Left lung (tissue), 10 donors: ENCODE results near the gene ARPP19. TPM values are rescaled to one million over a fixed set of nuclear protein-coding genes. Genes with fewer than 3 reads are reported as not detected.

ENCODE experiments used
- ATAC-seq: fragments of 200-7000 bp; cut with Tn5 transposase; one replicate; pipeline ENCODE4 v1.9.1; 2020; ENCODE audit warnings: moderate library complexity
- DNase-seq, 4 donors: peaks; one replicate each; pipeline ENCODE4 v3.0.0-alpha.2; 2013 to 2020
- H3K27ac ChIP-seq, 2 donors: fragments of 200-600 bp; sonication (generic) in 1 of 2; one replicate each; pipeline versions ENCODE4 v1.5.0 to v1.8.0; 2020 to 2021
- H3K27me3 ChIP-seq, 2 donors: fragments of 200-600 bp; sonication (generic) in 1 of 2; one replicate each; pipeline versions ENCODE4 v1.5.0 to v1.8.0; 2020 to 2021
- H3K36me3 ChIP-seq, 2 donors: fragments of 200-600 bp; sonication (generic) in 1 of 2; one replicate each; pipeline versions ENCODE4 v1.5.0 to v1.8.0; 2020 to 2021
- H3K4me1 ChIP-seq, 2 donors: fragments of 200-600 bp; one replicate each; pipeline ENCODE4 v1.8.0; 2021
- H3K4me3 ChIP-seq, 2 donors: fragments of 200-600 bp; sonication (generic) in 1 of 2; one replicate each; pipeline versions ENCODE4 v1.5.0 to v1.8.0; 2020 to 2021; ENCODE audit warnings: mild to moderate bottlenecking in 1 of 2
- H3K9me3 ChIP-seq, 2 donors: fragments of 200-600 bp; sonication (generic) in 1 of 2; one replicate each; pipeline versions ENCODE4 v1.5.0 to v1.8.0; 2020 to 2021
- intact Hi-C, 2 donors: fragments of 100-400 bp; cut with DNase I; formaldehyde crosslinking; loops; one replicate each; pipeline versions ENCODE4 v1.11.2 to v1.14.2; 2022
- polyA plus RNA-seq, 6 donors: library from polyadenylated mRNA; unstranded; fragments of 120-200 nt; gene quantifications; one replicate each; pipeline ENCODE4 v1.2.1, GENCODE V29; 2013; ENCODE audit not compliant: insufficient read length in 6 of 6
- total RNA-seq, 2 donors: library from RNA; stranded (reverse); fragmentation: NEBNext Ultra II Directional; extraction: Animal tissue kit (Norgen Biotek cat#: 25700); gene quantifications; one replicate each; pipeline ENCODE4 v1.2.1, GENCODE V29; 2021
- TF ChIP-seq, protein P1 (sequence below), 2 donors: fragments of 200-600 bp; sonication (generic) in 1 of 2; IDR thresholded peaks; one replicate each; pipeline versions ENCODE4 v1.5.0 to v1.8.0; 2021; ENCODE audit warnings: antibody characterized with exemption in 2 of 2
- donor health status: DM: no; HTN: yes; CAD: no.
- donor health status: DM: no; HTN: no; CAD: no.

The ARPP19 gene
- total and polyA plus RNA-seq, 8 donors: 96.3 to 158 (median 110) TPM

- Histone ChIP-seq H3K36me3 (no peaks in the 10 kb centered on the region), H3K27ac (no peak overlapping the region), H3K4me1 (peaks cover 7 to 15% of the 10 kb centered on the region in 2 donors), H3K9me3 (no peaks in the 10 kb centered on the region), H3K4me3 (no peak overlapping the region), H3K27me3 (peaks cover 12 to 34% of the 10 kb centered on the region in 2 donors)
- ATAC-seq (no peak), DNase-seq (no peak)
- intact Hi-C loops: no loop called here
- TF ChIP-seq, protein P1, sequence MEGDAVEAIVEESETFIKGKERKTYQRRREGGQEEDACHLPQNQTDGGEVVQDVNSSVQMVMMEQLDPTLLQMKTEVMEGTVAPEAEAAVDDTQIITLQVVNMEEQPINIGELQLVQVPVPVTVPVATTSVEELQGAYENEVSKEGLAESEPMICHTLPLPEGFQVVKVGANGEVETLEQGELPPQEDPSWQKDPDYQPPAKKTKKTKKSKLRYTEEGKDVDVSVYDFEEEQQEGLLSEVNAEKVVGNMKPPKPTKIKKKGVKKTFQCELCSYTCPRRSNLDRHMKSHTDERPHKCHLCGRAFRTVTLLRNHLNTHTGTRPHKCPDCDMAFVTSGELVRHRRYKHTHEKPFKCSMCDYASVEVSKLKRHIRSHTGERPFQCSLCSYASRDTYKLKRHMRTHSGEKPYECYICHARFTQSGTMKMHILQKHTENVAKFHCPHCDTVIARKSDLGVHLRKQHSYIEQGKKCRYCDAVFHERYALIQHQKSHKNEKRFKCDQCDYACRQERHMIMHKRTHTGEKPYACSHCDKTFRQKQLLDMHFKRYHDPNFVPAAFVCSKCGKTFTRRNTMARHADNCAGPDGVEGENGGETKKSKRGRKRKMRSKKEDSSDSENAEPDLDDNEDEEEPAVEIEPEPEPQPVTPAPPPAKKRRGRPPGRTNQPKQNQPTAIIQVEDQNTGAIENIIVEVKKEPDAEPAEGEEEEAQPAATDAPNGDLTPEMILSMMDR (IDR thresholded peaks at IDR 0.05): no peak
Measured at GRCh38 chr15:52532427-52532826, 36.4 kb downstream of the ARPP19 start.

- H3K36me3 ChIP-seq: no peaks in the 10 kb centered on the region
- intact Hi-C loops: no loop called here
- no peaks in the 10 kb centered on the region for H3K9me3 ChIP-seq
- H3K27ac ChIP-seq: no peak overlapping the region
- ATAC-seq (no peak), DNase-seq (no peak)
- TF ChIP-seq, protein P1 (IDR thresholded peaks at IDR 0.05): no peak
- H3K4me3 ChIP-seq: peak overlapping the region in 1 of 2 donors; percentile 81
- peaks cover 12 to 34% of the 10 kb centered on the region in 2 donors for H3K27me3 ChIP-seq
- peaks cover 7 to 16% of the 10 kb centered on the region in 2 donors for H3K4me1 ChIP-seq
Measured at GRCh38 chr15:52529940-52530339, 38.9 kb downstream of the ARPP19 start.

DNA sequence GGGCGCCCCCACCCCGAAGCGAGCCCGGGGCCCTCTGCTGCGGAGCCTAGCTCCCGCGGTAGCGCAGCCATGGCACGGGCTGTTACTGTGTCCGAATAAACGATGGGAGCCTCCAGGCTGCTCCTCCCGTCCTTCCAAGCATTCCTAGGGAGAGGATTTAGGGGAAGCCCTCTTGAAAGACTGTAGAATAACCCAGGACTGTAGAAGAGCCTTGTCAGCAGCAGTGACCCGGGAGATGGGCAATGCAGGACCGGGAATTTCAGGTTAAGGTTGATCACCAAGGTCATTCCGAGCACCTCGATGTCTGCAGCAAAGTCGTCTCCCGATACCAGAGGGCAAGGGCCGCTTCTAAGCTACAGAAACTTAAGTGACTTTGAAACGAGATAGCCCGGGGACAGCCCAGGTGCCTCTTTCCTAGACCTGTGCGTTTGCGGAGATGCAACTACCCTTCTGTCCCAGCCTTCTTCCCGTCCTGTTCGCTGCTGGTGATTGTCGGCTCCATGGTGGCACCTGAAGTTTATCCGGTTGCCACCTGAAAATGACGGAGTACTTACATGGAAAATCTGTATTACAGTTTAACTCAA lies 39.4 kb downstream of the ARPP19 start:
- Histone ChIP-seq H3K27ac (peak overlapping the region in 1 of 2 donors; percentile 87), H3K36me3 (no peaks in the 10 kb centered on the region), H3K27me3 (peaks cover 12 to 30% of the 10 kb centered on the region in 2 donors), H3K4me1 (peaks cover 7 to 19% of the 10 kb centered on the region in 2 donors), H3K4me3 (peak overlapping the region; percentile 81 to 88), H3K9me3 (no peaks in the 10 kb centered on the region)
- DNase-seq (peak in 1 of 4 donors; percentile 13), ATAC-seq (peak; percentile 3)
- intact Hi-C loops: no loop called here
- TF ChIP-seq, protein P1 (IDR thresholded peaks at IDR 0.05): no peak

DNA sequence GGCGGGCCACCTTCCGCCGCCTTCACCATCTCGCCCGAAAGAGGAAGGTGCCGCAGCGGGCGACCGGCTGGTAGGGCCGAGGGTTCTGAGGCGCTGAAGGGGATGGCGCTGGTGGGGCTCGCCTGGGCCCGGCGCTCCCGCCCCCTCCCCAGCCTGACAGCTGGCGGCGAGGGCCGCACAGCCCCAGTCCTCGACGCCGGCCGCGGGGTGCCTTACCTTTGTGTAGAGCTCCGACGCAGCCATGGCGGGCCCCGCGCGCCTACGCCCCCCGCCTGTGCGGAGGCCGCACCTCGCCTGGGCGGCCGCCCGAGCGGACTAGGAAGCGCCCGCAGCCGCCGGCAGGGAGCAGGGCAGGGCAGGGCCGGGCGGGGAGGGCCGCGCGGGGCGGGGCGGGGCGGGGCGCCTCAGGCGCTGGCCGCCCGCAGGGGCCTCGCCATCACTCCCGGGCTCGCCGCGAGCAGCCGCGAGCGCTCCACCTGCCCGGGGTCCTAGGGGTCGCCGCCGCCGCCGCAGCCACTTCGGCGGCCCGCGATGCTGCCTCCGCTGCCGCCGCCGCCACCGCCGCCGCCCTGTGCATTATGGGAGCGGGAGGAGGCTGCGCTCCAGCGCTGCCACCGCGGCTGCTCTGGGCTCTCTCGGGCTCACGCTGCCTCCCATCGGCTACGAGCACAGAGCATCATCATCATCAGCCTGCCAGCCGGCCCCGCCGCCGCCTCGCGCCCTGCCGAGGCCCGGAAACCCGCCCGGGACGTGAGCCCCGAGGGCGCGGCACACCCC lies 40.1 kb downstream of the ARPP19 start, which contains the start of gene MYO5A:
Gene MYO5A, minus strand, starts transcription at position 317 of the 777 bp plus-strand sequence. Its CDS starts 74 bp downstream, at position 243.
- H3K27me3 ChIP-seq: peaks cover 12 to 26% of the 10 kb centered on the region in 2 donors
- peak; percentile 42 to 95 (median 70) for DNase-seq

More for the DNA sequence above, 40.1 kb downstream of the ARPP19 start, which contains the start of gene MYO5A:
- Histone ChIP-seq H3K36me3 (no peaks in the 10 kb centered on the region), H3K4me1 (peaks cover 7 to 26% of the 10 kb centered on the region in 2 donors), H3K27ac (peak within 1 kb of the TSS; percentile 51 to 87), H3K9me3 (no peaks in the 10 kb centered on the region), H3K4me3 (peak within 1 kb of the TSS; percentile 81 to 88)
- ATAC-seq: peak; percentile 92
- TF ChIP-seq, protein P1 (IDR thresholded peaks at IDR 0.05): no peak
- intact Hi-C loops: no loop called here
